Measurements from ENCODE around the gene OGFRL1.

DNA sequence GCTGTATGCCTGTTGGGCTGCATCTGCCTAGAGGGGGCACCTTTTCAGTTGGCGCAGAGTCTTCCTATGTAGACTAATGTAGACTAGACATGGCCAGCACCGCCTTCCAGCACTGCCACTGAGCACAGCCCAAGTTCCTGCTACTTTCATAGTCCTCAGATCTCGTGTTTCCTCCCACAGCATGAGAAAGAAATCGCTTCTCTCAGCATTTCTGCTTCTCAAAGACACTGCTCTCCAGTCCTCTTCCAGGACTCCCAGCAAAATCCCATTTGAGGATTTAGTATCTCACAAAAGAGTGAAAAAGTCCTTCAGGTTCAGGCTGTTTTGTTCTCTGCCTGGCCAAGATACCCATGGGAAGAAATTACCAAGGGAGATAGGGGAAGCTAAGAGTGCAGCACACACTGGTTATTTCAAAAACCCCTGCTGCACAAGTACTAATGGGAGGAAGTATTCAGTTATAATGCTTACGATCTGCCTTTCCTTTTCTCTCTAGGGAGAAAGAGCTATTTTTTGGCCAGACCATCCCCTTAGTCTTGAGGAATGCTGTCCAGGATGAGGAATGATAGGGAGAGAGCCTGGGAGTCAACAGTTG lies 35.7 kb downstream of the OGFRL1 start:
- TF ChIP-seq SP1 (IDR thresholded peaks at IDR 0.05) (no peak), FOXK2 (IDR thresholded peaks at IDR 0.05) (no peak), HDGF (IDR thresholded peaks at IDR 0.05; ENCODE audit: borderline replicate concordance) (no peak), NFRKB (IDR thresholded peaks at IDR 0.05) (no peak), BHLHE40 (IDR thresholded peaks at IDR 0.05; ENCODE audit: borderline replicate concordance) (no peak), SUZ12 (IDR thresholded peaks at IDR 0.05) (no peak), TARDBP (IDR thresholded peaks at IDR 0.05) (no peak), ZNF384 (IDR thresholded peaks at IDR 0.05) (no peak), FOXM1 (IDR thresholded peaks at IDR 0.05; ENCODE audit: borderline replicate concordance) (no peak)
